PC-3 (cell line): ENCODE results near the gene TMEFF1. TPM values are rescaled to one million over a fixed set of nuclear protein-coding genes. Genes with fewer than 3 reads are reported as not detected.
A peak's percentile ranks its signal among the peaks of the same experiment; 100 is the strongest.

Experiments
- ATAC-seq: fragments of 200-7000 bp; cut with Tn5 transposase; 2 replicates; pipeline ENCODE4 v1.9.1; 2020; ENCODE audit warnings: mild to moderate bottlenecking, moderate library complexity
- BruUV-seq: library from RNA; stranded (reverse); fragments of 400-500 nt; replicated peaks from 2 replicates; lab custom pipeline; 2021; lab: Mats Ljungman, UMichigan
- CTCF ChIA-PET: fragments of 300-600 bp; sonication (Branson Sonifier 250); formaldehyde crosslinking; loops from one replicate; lab custom pipeline; 2022; ENCODE audit warnings: antibody characterized with exemption; lab: Charles Lee
- POLR2A ChIA-PET: fragments of 300-600 bp; sonication (Branson Sonifier 250); formaldehyde crosslinking; loops from one replicate; lab custom pipeline; 2022; ENCODE audit warnings: antibody characterized with exemption; ENCODE audit not compliant: unreplicated experiment; lab: Charles Lee
- DNase-seq: peaks from one replicate; pipeline ENCODE4 v3.0.0-alpha.2; 2015
- H2AFZ ChIP-seq: fragments of 300-600 bp; sonication (generic); 2 replicates; pipeline ENCODE4 v1.6.0; 2016; ENCODE audit warnings: antibody characterized with exemption, low read length
- H3F3A ChIP-seq: fragments of 300-600 bp; sonication (generic); one replicate; pipeline ENCODE4 v1.6.0; 2017; ENCODE audit warnings: antibody characterized with exemption, low read length, control low read depth, mild to moderate bottlenecking; ENCODE audit not compliant: unreplicated experiment
- H3K27ac ChIP-seq: fragments of 300-600 bp; sonication (generic); 2 replicates; pipeline ENCODE4 v1.5.1; 2016; ENCODE audit warnings: mild to moderate bottlenecking, low read length
- H3K27me3 ChIP-seq: fragments of 300-600 bp; sonication (generic); 2 replicates; pipeline ENCODE4 v1.6.1; 2016; ENCODE audit warnings: low read length, mixed read lengths
- H3K36me3 ChIP-seq: fragments of 300-600 bp; sonication (generic); 2 replicates; pipeline ENCODE4 v1.6.1; 2016; ENCODE audit warnings: low read depth, mixed run types, low read length, mixed read lengths
- H3K4me1 ChIP-seq: fragments of 300-600 bp; sonication (generic); 2 replicates; pipeline ENCODE4 v1.5.1; 2016; ENCODE audit warnings: low read length; ENCODE audit not compliant: insufficient read depth
- H3K4me2 ChIP-seq: fragments of 300-600 bp; sonication (generic); 2 replicates; pipeline ENCODE4 v1.6.0; 2016; ENCODE audit warnings: low read length
- H3K4me3 ChIP-seq: fragments of 300-600 bp; sonication (generic); 2 replicates; pipeline ENCODE4 v1.5.1; 2016; ENCODE audit warnings: mild to moderate bottlenecking, low read length, mixed read lengths
- H3K79me2 ChIP-seq: fragments of 300-600 bp; sonication (generic); 2 replicates; pipeline ENCODE4 v1.6.1; 2017; ENCODE audit warnings: low read length, mixed read lengths
- H3K9ac ChIP-seq: fragments of 300-600 bp; sonication (generic); 2 replicates; pipeline ENCODE4 v1.6.0; 2016; ENCODE audit warnings: mild to moderate bottlenecking, low read length
- H3K9me2 ChIP-seq: fragments of 300-600 bp; sonication (generic); replicated peaks from 2 replicates; pipeline ENCODE4 v1.6.1; 2016; ENCODE audit warnings: mixed run types, low read length, mixed read lengths
- H3K9me3 ChIP-seq: fragments of 300-600 bp; sonication (generic); 2 replicates; pipeline ENCODE4 v1.6.1; 2016; ENCODE audit warnings: low read length, mixed read lengths
- H4K20me1 ChIP-seq: fragments of 300-600 bp; sonication (generic); 2 replicates; pipeline ENCODE4 v1.6.1; 2016; ENCODE audit warnings: low read length, mixed read lengths
- EZH2 ChIP-seq: fragments of 300-600 bp; sonication (generic); IDR thresholded peaks from one replicate; pipeline ENCODE4 v1.6.1; 2017; ENCODE audit warnings: antibody characterized with exemption, mild to moderate bottlenecking, low read length; ENCODE audit not compliant: unreplicated experiment
- EZH2phosphoT487 ChIP-seq: fragments of 300-600 bp; sonication (generic); IDR thresholded peaks from 2 replicates; pipeline ENCODE4 v1.6.1; 2018; ENCODE audit warnings: mild to moderate bottlenecking, antibody characterized with exemption, low read length, borderline replicate concordance
- intact Hi-C: fragments of 100-400 bp; cut with micrococcal nuclease; formaldehyde crosslinking; loops from 2 replicates; pipeline ENCODE4 v1.9.0; 2023
- total RNA-seq: library from RNA; depleted of rRNA; stranded (reverse); fragments of >200 nt; gene quantifications from 2 replicates; pipeline ENCODE4 v1.2.3, GENCODE V29; 2014
- TF ChIP-seq, protein P1 (sequence below): fragments of 300-600 bp; sonication (generic); conservative IDR thresholded peaks from 2 replicates; pipeline ENCODE4 v1.5.1; 2017; ENCODE audit warnings: antibody characterized with exemption, low read depth, mild to moderate bottlenecking, low read length

The TMEFF1 gene
- total RNA-seq, 1 experiment from 2014 or later, result not detected

DNA sequence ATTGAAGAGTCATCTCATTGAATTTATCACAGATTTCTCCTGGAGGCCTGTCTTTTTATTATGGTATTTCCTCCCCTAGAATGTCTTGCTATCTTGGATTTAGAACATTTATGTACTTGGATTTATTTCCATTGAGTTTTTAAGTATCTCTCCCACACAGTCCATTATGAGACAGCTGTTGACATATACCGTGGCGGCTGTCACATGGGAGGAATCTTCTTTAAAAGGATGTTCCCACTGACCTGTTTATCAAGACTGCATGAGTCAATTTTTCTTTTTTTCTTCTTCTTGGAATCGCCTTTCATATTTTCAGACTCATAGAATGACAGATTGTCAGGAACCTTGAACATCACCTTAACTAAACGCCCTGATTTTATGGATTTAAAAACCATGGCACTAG is 102.1 kb downstream of the TMEFF1 start:
- intact Hi-C loops, result no loop called here
- no peak for DNase-seq
- Histone ChIP-seq H3K27ac (no peak overlapping the region), H3K9me3 (no peaks in the 10 kb centered on the region), H3K27me3 (no peaks in the 10 kb centered on the region), H3K9ac (no peak overlapping the region), H3K36me3 (no peaks in the 10 kb centered on the region), H3K4me2 (no peak overlapping the region), H3K4me3 (no peak overlapping the region), H3K4me1 (peaks cover 20% of the 10 kb centered on the region), H3F3A (no peaks in the 10 kb centered on the region), H4K20me1 (no peaks in the 10 kb centered on the region), H2AFZ (no peak overlapping the region), H3K9me2 (no peaks in the 10 kb centered on the region), H3K79me2 (no peaks in the 10 kb centered on the region)
- TF ChIP-seq, protein P1, sequence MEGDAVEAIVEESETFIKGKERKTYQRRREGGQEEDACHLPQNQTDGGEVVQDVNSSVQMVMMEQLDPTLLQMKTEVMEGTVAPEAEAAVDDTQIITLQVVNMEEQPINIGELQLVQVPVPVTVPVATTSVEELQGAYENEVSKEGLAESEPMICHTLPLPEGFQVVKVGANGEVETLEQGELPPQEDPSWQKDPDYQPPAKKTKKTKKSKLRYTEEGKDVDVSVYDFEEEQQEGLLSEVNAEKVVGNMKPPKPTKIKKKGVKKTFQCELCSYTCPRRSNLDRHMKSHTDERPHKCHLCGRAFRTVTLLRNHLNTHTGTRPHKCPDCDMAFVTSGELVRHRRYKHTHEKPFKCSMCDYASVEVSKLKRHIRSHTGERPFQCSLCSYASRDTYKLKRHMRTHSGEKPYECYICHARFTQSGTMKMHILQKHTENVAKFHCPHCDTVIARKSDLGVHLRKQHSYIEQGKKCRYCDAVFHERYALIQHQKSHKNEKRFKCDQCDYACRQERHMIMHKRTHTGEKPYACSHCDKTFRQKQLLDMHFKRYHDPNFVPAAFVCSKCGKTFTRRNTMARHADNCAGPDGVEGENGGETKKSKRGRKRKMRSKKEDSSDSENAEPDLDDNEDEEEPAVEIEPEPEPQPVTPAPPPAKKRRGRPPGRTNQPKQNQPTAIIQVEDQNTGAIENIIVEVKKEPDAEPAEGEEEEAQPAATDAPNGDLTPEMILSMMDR, result no peak
- no peak for TF ChIP-seq EZH2
- TF ChIP-seq EZH2phosphoT487, result no peak
- ATAC-seq, result no peak
- CTCF ChIA-PET, result interaction anchor here (1.0 kb wide), 1 partner anchor 27 kb away, joined by 3 read pairs; no protein-coding TSS in a partner anchor
- no TSS peak for BruUV-seq
- POLR2A ChIA-PET, result no interaction called here

DNA sequence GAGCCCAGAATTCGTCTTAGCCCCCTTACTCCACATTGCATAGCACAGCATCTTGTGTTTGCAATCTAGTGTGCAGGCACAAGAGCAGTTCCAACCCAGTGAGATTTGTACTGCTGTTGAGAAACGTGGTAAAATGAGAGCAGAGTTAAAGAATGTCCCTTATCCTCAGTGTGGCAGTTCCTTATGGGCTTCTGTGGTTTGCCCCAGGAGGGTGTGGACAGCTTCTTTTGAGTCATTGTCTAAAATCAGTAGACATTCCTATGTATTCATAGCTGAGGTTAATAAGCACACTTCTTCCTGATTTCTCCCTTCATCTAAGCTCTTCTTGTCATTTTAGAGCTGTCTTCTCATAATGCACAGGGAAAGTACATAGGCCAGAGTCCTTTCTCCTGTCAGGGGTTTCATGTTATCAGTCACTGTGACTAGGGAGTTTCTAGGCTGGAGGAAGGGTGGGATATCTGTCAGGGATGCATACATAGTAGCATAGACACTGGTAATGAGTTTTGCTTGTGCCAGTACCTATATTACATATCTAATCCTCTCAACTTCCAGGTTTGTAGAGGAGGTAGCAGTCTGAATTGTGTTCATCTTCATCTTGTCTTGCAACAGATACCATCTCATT is 102.9 kb downstream of the TMEFF1 start:
- BruUV-seq, result no TSS peak
- H3K27me3 ChIP-seq, result no peaks in the 10 kb centered on the region
- ATAC-seq, result peak; percentile 97
- H3K79me2 ChIP-seq, result no peaks in the 10 kb centered on the region
- peak; percentile 68 for DNase-seq
- ChIA-PET POLR2A (no interaction called here), CTCF (interaction anchor here (1.0 kb wide), 1 partner anchor 26 kb away, joined by 3 read pairs; no protein-coding TSS in a partner anchor)
- no peaks in the 10 kb centered on the region for H3F3A ChIP-seq
- H3K9me2 ChIP-seq, result no peaks in the 10 kb centered on the region
- H3K4me3 ChIP-seq, result no peak overlapping the region
- H3K27ac ChIP-seq, result peak overlapping the region; percentile 27
- H2AFZ ChIP-seq, result no peak overlapping the region
- no peak overlapping the region for H3K9ac ChIP-seq
- intact Hi-C loops, result no loop called here
- peak overlapping the region; percentile 27 for H3K4me2 ChIP-seq
- H3K4me1 ChIP-seq, result peaks cover 20% of the 10 kb centered on the region
- TF ChIP-seq EZH2 (no peak), EZH2phosphoT487 (no peak)
- TF ChIP-seq, protein P1, result no peak
- no peaks in the 10 kb centered on the region for H3K36me3 ChIP-seq
- H4K20me1 ChIP-seq, result no peaks in the 10 kb centered on the region
- H3K9me3 ChIP-seq, result no peaks in the 10 kb centered on the region

DNA sequence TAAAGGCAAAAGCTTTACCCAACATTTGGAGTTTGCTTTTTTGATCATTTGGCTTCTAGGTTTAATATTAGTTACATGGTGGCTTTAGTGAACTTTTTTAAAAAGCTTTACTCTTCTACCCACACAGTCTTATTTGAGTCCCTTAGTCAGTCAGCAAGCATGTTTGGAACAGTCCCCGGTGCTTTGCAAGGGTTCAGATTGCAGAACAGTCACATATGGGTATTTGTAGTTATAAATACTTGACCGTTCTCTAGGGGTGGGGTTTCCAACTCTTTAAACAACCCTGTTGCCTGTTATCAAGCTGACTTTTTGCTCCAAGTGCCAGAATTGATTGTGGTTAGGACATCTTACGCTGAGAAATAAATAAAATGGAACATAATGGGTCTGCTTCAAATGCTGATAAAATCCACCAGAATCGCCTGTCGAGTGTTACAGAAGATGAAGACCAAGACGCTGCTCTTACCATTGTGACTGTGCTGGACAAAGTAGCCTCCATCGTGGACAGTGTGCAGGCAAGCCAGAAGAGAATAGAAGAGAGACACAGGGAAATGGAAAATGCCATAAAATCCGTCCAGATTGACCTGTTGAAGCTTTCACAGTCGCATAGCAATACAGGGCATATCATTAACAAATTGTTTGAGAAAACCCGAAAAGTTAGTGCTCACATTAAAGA is 105.0 kb downstream of the TMEFF1 start, which contains the start of gene CAVIN4:
CAVIN4 (plus strand) TSS at position 304 of the 673 bp plus-strand sequence; CDS start at position 369, 65 bp downstream.
- ChIA-PET POLR2A (no interaction called here), CTCF (no interaction called here)
- H3K27me3 ChIP-seq, result no peaks in the 10 kb centered on the region
- TF ChIP-seq EZH2phosphoT487 (no peak), EZH2 (no peak)
- TF ChIP-seq, protein P1, result no peak
- no peak within 1 kb of the TSS for H3K9ac ChIP-seq
- peaks cover 20% of the 10 kb centered on the region for H3K4me1 ChIP-seq
- H3K4me2 ChIP-seq, result no peak within 1 kb of the TSS
- no peaks in the 10 kb centered on the region for H3K36me3 ChIP-seq
- BruUV-seq, result no TSS peak
- H3K79me2 ChIP-seq, result no peaks in the 10 kb centered on the region
- ATAC-seq, result no peak
- no peak within 1 kb of the TSS for H2AFZ ChIP-seq
- no peaks in the 10 kb centered on the region for H4K20me1 ChIP-seq
- no peak for DNase-seq
- no peaks in the 10 kb centered on the region for H3K9me2 ChIP-seq
- intact Hi-C loops, result no loop called here
- no peaks in the 10 kb centered on the region for H3F3A ChIP-seq
- H3K4me3 ChIP-seq, result no peak within 1 kb of the TSS
- no peak within 1 kb of the TSS for H3K27ac ChIP-seq
- H3K9me3 ChIP-seq, result no peaks in the 10 kb centered on the region
